Mesenteric fat pad (tissue), 1 donor: Measurements from ENCODE around the gene MTMR2. TPM values are rescaled to one million over a fixed set of nuclear protein-coding genes. Genes with fewer than 3 reads are reported as not detected.

ENCODE experiments used
- DNase-seq: peaks from one replicate; pipeline ENCODE4 v3.0.0-alpha.2; 2020; ENCODE audit warnings: low spot score
- long read RNA-seq: library from polyadenylated mRNA; unstranded; transcript quantifications from one replicate; pipeline ENCODE4 v2.0.0, GENCODE V29; 2020
- total RNA-seq: library from RNA; stranded (reverse); fragmentation: NEBNext Ultra II Directional; extraction: Animal tissue kit (Norgen Biotek cat#: 25700); gene quantifications from one replicate; pipeline ENCODE4 v1.2.1, GENCODE V29; 2021
- donor health status: DM: yes; HTN: yes; CAD: no.

The MTMR2 gene
- 32.4 TPM for total RNA-seq
- long read RNA-seq, full-length matches to known transcripts: 16 of 44 reads
- long read RNA-seq, partial matches to known transcripts: 17 of 44 reads
- long read RNA-seq, other reads (novel, unspliced or antisense): 11 of 44 reads

DNA sequence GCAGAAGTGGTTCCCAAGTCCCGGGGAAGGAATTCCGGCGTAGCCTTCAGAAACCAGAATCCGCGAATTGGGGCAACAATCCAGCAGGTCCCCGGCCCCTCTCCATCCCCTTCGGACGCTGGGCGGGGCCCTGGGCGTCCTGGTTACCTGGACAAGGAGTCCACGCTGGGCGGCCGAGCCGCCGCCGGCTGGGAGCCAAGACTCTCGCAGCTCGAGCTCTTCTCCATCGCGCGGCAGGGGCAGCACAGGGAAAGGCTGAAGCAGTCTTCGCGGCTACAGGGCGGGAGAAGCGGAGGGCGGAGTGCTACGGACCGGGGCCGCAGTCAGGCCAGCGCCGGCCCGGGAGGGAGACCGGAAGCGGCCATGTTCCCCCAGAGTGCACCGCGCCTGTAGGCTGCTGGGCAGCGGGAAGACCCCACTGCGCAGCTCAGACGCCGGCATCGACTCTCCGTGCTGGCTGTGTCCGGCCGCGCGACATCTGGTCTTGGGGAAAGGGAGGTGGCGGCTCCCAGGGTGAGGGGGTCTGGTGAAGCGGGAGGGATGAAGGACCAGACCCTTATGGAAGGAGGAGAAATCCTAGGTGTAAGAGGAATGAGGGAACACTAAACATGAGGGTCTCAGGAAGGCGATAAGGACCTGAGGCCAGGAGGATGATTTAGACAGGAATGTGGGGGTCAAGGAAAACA is at the start of gene MTMR2:
Gene MTMR2 (minus strand): TSS at position 380 of the 686 bp plus-strand sequence. CDS start 153 bp downstream, at position 227.
- peak; percentile 94 for DNase-seq

DNA sequence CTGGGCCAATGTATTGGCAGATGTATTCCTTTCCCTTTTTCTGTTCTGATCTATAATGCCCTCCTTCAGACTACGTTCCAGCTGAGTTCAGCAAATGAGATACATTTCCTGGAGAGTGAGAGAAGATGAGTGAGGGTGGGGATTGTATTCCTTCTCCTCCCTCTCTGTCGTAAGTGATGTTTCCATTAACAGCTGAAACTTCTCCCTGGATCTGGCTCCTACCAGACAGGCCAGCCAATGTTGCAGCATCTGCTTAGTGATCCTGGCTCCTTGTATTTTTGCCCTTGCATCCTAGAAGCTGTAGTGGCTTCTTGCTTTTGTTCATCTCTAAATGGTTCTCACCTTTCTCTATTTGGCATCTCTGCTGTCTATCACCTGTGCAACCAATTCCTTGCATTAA is 48.2 kb upstream of the MTMR2 start:
- no peak for DNase-seq

DNA sequence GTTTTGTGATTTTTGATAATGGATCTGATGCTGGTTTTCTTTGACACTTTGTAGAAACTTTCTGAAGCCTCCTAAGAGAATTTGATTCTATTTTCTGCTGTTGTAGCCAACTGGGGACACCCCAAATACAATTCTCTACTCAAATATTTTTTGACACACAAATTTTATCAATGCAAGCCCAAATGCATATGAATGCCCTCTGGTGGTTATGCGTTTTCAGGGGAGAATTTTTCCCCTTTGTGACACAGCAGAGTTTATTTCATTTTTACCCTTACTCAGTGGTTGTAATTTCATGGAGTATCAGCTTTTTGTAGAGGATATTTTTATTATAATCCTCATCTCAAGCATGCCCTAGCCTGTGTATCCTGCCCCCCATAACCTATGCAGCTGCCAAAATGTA is 44.7 kb upstream of the MTMR2 start:
- no peak for DNase-seq

DNA sequence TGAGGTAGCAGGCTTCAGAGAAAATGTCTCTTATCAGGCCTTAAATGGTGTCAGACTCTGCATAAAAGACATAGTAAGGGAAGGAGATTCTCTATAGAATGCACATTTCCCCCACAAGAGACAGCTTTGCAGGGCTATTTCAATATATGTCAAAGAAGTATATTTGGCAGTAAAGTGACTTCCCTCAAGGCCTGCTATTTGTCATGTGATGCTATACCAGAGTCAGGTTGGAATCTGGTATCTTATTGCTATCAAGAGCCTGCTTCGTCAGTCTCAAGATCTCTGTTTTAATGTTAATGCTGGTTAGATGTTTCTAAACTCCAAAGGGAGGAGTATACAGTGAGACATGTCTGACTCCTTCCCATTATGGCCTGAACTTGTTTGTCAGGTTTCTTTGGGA is 40.4 kb upstream of the MTMR2 start:
- no peak for DNase-seq

DNA sequence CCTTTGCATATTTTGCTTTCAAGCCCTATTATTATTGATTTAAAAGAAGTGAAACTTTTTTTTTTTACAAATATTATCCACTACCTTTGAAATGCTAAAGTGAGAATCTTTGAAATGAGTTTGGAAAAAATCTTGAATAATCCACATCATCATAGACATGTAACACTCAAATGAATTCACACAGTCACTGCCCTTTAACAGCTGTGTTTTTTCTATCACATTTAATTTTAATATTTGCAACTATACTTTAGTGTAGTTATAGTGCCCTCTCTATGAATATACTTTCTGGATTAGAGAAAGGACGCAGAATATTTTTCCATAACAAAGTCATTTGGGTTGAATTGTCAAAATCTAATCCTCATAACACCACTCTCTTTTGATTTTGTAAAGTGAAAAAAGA is 37.9 kb upstream of the MTMR2 start:
- DNase-seq: no peak

DNA sequence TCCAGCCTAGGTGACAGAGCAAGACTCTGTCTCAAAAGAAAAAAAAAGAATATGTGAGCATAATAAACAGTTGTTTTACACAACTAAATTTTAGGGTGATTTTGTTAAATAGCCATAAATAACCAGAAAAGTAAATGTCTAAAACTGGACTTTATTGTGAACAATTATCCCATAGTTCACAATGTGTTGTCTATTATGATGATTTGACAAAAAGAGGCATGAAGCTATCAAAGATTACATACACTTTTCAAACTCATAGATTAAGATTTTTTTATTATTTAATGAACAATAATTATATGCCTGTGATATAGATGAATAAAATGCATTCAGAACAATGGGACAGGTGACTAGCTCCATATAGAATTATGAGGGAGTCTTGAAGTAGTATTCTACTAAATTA is 27.0 kb upstream of the MTMR2 start:
- no peak for DNase-seq

DNA sequence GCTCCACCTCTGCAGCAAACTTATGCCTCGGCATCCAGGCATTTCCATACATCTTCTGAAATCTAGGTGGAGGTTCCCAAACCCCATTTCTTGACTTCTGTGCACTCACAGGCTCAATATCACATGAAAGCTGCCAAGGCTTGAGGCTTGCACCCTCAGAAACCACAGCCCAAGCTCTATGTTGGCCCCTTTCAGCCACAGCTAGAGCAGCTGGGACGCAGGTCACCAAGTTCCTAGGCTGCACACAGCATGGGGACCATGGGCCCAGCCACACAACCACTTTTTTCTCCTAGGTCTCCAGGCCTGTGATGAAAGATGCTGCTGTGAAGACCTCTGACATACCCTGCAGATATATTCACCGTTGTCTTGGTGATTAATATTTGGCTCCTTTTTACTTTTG is 24.7 kb upstream of the MTMR2 start:
- no peak for DNase-seq

DNA sequence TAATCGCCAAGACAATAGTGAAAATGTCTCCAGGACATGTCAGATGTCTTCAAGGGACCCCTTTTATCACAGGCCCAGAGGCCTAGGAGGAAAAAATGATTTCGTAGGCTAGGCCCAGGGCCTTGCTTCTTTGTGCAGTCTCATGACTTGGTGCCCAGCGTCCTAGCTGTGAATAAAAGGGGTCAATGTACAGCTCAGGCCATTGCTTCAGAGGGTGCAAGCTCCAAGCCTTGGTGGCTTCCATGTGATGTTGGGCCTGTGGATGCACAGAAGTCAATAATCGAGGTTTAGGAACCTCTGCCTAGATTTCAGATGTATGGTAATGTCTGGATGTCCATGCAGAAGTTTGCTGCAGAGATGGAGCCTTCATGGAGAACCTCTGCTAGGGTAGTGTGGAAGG is 20.7 kb upstream of the MTMR2 start:
- DNase-seq: no peak

DNA sequence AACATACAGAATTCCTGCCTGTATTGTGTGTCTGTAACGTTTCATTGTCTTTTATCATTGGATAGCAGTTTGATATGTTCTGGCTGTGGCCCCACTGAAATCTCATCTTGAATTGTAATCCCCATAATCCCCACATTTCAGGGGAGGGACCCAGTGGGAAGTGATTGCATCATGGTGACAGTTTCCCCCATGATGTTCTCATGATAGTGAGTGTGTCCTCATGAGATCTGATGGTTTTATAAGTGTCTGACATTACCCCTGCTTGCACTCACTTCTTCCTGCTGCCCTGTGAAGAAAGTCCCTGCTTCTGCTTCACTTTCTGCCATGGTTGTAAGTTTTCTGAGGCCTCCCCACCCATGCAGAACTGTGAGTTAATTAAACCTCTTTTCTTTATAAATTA is 19.6 kb upstream of the MTMR2 start:
- DNase-seq: no peak

DNA sequence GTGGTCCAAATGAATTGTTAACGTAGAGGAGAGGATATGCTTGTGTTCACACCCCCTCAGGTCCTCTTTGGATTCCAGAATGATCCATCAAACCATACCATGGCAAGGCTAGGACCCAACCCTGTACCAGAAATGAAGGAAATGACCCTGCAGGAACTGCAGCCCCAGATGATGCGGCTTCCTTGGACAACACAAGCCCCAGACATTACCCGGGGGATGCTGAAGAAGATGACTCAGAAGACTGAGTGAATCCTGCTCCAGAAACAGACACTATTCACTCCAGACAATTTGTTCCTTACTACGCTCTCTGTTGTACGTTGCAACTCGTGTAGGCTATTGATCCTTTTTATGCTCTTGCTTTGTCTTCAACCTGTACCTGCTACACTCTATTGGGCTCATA is 15.2 kb upstream of the MTMR2 start:
- no peak for DNase-seq

DNA sequence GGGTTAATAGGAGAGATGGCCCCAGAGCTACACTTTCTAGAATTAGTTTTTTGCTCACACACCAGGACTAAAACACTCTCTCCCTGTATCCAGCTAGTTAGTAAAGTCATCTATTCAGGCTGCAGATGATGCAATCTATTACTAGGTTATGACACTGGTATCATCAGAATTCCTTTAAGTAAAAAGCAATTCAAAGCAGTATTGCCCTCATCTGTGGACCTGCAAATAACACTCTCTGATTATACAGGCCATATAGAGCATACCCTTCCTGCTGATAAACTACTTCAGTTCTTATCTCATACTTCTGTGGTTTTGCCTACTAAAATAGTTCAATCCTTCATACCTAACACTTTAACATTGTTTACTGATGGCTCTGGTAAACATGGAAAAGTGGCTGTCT is 13.5 kb upstream of the MTMR2 start:
- no peak for DNase-seq

DNA sequence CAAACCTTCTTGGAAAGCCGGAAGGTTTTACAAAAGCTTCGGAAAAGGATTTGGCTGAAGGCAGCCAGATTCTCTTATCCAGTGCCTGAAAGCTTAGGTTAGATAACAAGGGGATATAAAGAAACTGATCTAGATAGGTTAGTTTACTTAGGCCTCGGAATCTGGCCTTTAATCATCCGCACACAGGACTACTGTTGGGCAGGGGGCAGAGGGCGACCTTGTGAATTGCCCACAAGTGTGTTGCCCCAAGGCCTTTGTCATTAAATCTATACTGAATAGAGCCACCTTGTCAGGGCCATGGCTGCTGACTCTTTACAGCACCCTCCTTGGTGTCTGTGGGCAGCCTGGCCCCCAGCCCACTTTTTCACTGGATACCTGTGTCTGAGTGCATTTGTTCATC is 9.7 kb upstream of the MTMR2 start:
- no peak for DNase-seq

DNA sequence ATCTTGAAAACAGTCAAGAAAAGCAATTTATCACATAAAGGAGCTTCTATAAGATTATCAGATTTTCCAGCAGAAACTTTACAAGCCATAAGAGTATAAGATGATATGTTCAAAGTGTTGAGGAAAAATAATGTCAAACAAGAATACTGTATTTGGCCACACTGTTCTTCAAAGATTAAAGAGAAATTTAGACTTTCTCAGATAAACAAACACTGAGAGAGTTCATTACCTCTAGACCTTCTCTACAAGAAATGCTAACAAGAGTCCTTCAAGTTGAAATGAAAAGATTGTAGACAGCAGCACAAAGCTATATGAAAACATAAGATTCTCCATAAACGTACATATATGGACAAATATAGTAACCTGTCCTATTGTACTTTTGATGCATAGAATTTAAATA is 8.0 kb upstream of the MTMR2 start:
- no peak for DNase-seq

DNA sequence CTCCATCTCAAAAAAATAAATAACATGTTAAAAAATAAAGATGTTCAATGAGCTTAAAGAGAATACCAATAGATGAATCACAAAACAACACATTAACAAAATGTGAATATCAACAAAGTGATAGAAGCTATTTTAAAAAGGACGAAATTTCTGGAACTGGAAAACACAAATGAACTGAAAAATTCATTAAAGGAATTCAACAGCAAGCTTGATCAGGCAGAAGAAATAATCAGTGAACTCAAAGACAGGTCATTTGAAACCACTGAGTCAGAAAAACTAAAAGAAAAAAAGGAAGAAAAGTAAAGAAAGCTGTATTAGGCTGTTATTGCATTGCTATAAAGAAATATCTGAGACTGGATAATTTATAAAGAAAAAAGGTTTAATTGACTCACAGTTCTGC is 7.0 kb upstream of the MTMR2 start:
- no peak for DNase-seq

DNA sequence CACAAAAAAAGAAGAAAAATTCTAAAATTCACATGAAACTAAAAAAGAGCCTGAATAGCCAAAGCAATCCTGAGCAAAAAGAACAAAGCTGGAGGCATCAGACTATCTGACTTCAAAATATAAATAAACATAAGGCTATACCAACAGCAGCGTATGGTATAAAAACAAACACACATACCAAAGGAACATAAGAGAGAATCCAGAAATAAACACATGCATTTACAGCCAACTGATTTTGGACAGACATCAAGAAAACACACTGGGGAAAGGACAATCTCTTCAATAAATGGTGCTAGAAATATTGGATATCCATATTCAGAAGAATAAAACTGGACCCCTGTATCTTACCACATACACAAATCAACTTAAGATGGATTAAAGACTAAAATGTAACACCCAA is 2.8 kb upstream of the MTMR2 start:
- no peak for DNase-seq

DNA sequence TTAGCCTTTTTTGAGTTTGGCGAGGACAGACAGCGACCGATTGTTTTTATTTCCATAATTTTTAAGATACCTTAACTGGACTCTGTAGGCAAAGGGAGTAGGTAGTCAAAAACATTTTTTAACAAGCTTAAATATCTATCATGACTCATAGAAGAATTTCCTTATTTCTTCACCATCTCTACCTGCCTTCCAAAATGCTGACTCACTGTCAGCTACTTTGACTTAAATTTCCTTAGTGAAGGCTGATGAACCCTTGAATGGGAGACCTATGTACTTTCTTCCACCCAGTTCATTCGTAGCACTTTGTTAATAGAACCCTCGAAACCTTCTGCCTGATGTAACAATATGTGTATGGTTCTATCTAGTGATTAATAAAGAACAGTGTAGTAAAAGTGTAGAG is 1.1 kb upstream of the MTMR2 start:
- no peak for DNase-seq

DNA sequence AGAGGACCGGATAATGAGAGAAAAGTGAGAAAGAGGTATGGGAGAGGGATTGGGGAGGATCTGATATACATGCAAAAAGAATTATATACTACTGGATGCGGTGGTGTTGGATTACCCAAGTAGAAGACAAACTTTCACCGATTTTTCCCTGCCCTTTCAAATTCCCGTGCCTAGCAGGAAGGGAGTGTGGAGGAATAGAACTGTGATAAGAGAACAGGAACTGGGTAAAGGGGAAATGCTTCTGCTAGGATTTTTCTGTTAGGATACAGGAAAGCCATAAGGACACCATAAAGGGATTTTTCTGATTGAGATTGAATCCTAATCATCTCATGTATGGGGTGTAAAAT is 480 bp upstream of the MTMR2 start:
- DNase-seq: no peak

DNA sequence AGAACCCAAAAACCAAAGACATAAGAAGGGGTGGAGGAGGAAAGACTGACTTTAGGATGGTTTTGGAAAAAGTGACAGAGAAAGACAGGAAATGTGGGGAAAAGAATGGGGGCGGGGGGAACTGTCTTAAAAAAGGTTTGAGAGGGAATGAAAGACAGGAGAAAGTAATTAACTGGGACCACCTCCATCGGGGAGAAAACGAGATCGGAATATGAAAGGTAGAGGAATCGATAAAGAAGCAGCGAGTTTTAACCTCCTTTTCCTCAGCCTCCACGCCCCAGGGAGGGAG is 524 bp downstream of the MTMR2 start:
- DNase-seq: no peak

DNA sequence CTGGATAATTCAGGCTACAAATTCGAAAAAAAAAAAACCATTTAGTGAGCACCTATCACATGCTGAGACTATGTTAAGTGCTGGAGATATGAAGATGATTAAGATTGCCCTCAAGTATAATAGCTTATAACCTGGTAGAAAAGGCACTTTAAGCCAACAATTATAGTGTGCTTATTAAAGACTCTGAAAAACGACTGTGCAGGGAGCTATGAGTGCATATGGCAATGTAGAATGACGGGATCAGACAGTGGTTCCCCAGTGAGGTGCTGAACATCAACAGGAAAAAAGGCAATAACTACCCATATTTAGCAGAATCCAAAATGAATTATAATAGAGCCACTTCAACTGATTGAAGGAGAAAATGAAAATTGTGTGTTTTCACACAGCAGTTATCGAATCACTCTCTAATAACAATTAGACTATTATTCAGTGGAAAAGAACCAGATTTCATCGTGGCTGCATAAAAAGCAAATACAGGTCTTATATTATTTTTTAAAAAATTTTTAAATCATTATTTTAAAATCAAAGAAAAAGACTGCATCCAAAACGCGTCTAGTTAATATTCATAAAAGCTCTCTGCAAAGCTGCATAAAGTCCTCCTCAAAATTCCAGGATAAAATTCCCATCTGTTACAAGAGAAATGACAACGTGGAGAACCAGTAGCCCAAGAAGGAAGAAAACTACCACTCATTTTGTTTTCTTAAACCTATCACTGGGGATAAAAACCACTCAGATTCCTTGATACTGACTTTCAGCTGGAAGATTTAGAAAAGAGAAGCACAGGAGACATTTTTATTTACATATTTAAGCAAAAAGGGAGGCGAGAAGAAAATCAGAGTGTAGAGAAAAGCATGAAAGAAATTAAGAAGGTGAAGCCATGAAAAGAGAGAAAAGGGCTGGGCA is 1.1 kb downstream of the MTMR2 start:
- DNase-seq: no peak

DNA sequence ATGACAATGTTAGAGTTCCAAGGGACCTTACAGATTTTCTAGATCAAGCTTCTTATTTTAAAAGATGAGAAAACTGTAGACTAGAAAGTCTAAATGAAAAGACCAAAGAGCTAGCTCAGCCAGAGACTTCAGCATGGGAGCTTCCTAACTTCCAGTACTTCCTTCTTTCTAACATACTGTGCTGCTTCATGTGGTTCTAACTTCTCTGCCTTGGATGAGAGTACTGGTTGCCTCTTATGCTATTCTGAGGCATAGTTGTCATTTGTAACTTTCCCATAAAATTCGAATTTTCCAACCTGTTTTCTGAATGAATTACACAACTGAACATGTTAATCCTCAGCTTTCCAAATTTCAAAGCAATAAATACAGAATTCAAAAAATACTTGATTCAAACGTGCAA is 1.8 kb downstream of the MTMR2 start:
- no peak for DNase-seq

DNA sequence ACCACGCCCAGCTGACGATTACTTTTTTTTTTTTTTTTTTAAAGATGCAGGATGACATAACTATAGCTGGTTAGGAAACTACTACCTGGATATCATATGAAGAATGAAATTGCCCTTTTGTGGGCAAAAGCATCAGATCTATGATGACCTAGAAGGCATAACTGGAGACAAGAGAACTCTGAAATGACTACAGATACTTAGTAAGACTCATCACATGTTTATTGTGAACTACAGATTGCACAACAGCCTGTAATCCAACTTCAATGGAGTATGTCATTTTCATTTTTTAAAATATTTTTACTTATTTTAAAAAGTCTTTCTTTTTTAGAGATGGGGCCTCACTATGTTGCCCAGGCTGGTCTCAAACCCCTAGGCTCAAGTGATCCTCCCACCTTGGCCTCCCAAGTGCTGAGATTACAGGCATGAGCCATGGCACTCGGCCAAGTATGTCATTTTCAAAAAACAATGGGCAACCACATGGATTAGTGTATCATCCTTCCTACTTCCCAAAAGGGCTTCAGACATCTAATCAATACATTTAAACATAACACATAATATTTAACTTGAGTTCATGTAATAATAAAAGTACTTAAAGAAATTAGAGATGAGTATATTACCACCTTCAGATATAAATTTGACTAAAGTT is 3.3 kb downstream of the MTMR2 start:
- DNase-seq: no peak

DNA sequence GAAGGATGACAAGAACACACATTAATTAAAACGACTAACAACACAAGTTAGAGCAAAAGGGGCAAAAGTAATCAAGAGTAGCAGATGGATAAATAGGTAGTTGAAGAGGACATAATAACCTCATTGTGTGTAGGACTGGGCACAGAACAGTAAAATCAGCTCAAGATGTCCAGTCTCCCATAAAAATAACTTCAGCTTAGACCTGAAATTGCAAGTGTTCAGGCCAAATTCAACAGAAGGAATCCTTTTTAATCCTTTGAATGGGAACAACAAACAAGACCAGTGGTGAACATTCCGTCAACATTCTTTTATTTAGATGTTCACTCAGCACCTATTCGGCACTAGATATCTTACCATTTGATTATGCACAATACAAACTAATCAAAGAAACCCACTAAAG is 4.4 kb downstream of the MTMR2 start:
- DNase-seq: no peak

DNA sequence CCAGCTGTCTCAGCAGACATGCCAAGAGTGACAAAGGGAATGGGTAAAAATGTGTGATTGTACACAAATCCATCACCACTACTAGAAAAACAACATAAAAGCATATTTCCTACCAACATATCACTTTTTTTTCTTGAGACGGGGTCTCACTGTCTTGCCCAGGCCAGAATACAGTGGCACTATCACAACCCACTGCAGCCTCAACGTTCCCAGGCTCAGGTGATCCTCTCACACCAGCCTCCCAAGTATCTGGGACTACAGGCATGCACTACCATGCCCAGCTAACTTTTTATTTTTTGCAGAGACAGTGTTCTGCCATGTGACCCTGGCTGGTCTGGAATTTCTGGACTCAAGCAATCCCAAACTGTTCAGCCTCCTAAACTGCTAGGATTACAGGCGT is 5.2 kb downstream of the MTMR2 start:
- no peak for DNase-seq
